ENCODE measurements around the gene IL17B.

DNA sequence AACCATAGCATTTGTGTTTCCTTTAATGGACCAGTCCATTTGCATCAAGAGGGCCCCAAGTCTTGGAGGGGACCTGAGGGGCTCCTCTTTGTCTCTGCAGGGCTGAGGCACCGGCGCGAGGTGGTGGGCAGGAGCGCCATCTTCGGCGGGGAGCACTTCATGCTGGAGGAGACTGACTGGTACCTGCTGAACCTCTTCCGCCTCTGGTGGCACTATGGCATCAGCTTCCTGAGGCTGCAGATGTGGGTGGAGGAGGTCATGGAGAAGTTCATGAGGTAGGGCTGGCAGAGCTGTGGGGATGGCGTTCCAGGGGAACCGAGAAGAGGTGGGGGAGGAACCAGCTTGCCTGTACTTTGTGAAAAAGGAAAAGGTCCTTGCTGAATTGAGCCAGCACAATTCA is 15.2 kb downstream of the IL17B start:
- TF ChIP-seq CTCF (conservative IDR thresholded peaks at IDR 0.05) (no peak), ZFX (IDR thresholded peaks at IDR 0.05) (no peak)
